ENCODE measurements around the gene KIF6. TPM values are rescaled to one million over a fixed set of nuclear protein-coding genes. Genes with fewer than 3 reads are reported as not detected.

KIF6 gene, protein sequence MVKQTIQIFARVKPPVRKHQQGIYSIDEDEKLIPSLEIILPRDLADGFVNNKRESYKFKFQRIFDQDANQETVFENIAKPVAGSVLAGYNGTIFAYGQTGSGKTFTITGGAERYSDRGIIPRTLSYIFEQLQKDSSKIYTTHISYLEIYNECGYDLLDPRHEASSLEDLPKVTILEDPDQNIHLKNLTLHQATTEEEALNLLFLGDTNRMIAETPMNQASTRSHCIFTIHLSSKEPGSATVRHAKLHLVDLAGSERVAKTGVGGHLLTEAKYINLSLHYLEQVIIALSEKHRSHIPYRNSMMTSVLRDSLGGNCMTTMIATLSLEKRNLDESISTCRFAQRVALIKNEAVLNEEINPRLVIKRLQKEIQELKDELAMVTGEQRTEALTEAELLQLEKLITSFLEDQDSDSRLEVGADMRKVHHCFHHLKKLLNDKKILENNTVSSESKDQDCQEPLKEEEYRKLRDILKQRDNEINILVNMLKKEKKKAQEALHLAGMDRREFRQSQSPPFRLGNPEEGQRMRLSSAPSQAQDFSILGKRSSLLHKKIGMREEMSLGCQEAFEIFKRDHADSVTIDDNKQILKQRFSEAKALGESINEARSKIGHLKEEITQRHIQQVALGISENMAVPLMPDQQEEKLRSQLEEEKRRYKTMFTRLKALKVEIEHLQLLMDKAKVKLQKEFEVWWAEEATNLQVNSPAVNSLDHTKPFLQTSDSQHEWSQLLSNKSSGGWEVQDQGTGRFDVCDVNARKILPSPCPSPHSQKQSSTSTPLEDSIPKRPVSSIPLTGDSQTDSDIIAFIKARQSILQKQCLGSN
- total RNA-seq: not detected

GRCh38 chr6:39724787-39725631 is at the start of gene KIF6:
TSS of gene KIF6 (minus strand) at chr6:39725408. CDS start at chr6:39725310, 98 bp downstream.
- Mint-ChIP-seq H3K27me3 (peaks cover 6% of the 10 kb centered on the region), H3K27ac (peak within 1 kb of the TSS; percentile 62), H3K4me3 (peak within 1 kb of the TSS; percentile 91), H3K36me3 (no peaks in the 10 kb centered on the region), H3K9me3 (no peaks in the 10 kb centered on the region), H3K4me1 (peaks cover 4% of the 10 kb centered on the region)
- DNase-seq: peak; percentile 78
- ATAC-seq (ENCODE audit: low read depth): peak; percentile 98
- POLR2A ChIA-PET: no interaction called here

DNA sequence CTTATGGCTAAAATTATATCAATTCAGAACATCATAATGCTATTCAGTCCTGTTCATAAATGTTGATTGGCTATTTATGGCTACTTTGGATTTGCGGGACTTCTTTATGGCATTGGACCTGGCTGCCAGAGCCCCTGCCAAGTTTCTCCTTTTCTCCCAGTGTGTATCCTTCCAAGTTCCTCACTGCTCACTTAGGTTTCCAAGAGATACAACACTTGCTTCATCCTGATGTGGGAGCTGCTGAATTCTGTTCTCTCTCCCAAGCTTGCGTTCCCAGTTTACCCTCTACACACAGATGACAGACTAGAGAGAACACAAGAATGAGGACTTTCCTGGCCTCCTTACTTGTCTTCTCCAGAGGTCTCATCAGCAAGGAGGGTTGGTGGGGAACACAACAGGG is 48.6 kb upstream of the KIF6 start:
- H3K27me3 Mint-ChIP-seq: peaks cover 8% of the 10 kb centered on the region
- no peak overlapping the region for H3K27ac Mint-ChIP-seq
- no peaks in the 10 kb centered on the region for H3K36me3 Mint-ChIP-seq
- H3K9me3 Mint-ChIP-seq: no peaks in the 10 kb centered on the region
- no peak overlapping the region for H3K4me3 Mint-ChIP-seq
- no peaks in the 10 kb centered on the region for H3K4me1 Mint-ChIP-seq
- DNase-seq (no peak), ATAC-seq (ENCODE audit: low read depth) (no peak)
- POLR2A ChIA-PET: no interaction called here

DNA sequence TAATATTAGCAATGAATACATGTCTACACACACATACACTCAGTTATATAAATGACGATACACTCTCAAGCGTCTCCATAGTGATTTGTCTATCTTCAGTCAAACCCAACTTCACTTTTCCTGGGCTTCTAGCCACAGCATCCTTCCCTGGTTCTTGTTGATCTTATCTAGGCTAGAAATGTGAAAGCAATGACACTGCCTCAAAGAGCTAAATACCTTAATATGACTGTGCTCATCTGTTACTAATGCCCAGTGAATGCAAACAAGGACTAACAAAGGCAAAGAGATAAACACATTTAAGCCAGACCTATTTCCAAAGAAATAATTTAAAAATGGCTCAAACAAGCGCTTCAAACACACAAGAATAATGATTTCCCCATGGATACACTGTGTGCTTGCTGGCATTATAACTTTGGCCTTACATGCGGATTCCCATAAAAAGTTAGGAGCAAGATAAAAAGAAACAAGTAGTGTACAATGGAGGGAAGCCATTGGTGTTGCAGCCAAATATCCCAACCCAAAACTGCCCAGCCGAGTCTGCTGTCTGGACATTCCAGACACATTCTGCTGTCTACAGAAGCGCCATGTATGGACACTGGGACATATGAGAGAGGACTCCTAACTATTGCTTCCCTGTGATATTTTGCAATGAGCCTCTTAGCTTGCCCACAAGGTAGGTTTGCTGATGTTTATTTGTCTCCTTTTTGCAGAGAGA is 47.5 kb upstream of the KIF6 start:
- Mint-ChIP-seq H3K36me3 (no peaks in the 10 kb centered on the region), H3K27me3 (peaks cover 6% of the 10 kb centered on the region), H3K27ac (no peak overlapping the region), H3K4me3 (no peak overlapping the region), H3K9me3 (no peaks in the 10 kb centered on the region), H3K4me1 (no peaks in the 10 kb centered on the region)
- DNase-seq (no peak), ATAC-seq (ENCODE audit: low read depth) (no peak)
- POLR2A ChIA-PET: no interaction called here

DNA sequence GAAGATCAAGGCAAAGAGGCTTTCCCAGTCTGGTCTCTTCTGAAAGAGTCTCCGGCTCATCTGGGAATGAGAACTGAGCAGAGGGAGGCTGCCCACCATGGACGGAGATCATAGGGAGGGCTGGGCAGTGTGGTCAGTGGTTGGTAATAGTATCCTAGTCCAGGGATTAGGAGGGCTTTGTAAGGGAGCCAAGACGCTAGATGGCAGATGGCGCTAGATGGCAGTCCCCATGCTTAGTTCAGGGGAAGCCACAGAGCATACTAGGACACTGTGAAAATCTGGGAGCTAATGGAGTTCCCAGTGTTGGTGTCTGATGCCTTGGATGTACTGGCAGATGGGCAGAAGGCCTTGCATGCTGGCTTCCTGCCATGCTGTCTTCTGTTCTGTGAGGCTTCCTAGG is 45.2 kb upstream of the KIF6 start:
- no peak overlapping the region for H3K27ac Mint-ChIP-seq

DNA sequence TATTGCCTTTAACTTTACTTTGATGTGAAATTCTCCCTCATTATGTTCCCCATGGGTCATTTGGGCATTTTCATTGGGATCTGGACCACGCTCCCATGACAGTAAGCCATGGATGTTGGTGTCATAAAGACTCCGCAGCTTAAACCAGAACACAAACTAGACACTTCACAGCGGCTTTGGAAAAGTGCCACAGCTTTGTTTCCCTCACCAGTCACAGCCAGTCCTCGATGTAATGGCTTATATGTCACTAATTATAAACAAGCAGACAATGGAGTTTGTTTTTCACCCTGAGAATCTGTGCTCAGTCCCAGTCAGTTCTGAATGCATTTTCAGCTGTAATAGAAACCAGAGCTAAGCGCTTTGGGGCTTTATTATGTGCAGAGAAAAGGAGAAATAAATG is 43.8 kb upstream of the KIF6 start:
- Mint-ChIP-seq H3K27ac (no peak overlapping the region), H3K4me1 (no peaks in the 10 kb centered on the region), H3K9me3 (no peaks in the 10 kb centered on the region), H3K27me3 (peaks cover 2% of the 10 kb centered on the region), H3K36me3 (no peaks in the 10 kb centered on the region), H3K4me3 (no peak overlapping the region)
- ATAC-seq (ENCODE audit: low read depth) (no peak), DNase-seq (no peak)
- POLR2A ChIA-PET: no interaction called here

More for the DNA sequence above, 45.2 kb upstream of the KIF6 start:
- Mint-ChIP-seq H3K4me1 (no peaks in the 10 kb centered on the region), H3K27me3 (peaks cover 3% of the 10 kb centered on the region), H3K4me3 (no peak overlapping the region), H3K9me3 (no peaks in the 10 kb centered on the region), H3K36me3 (no peaks in the 10 kb centered on the region)
- POLR2A ChIA-PET: no interaction called here
- ATAC-seq (ENCODE audit: low read depth) (no peak), DNase-seq (no peak)

GRCh38 chr6:39765508-39766065 is 40.4 kb upstream of the KIF6 start:
- Mint-ChIP-seq H3K36me3 (no peaks in the 10 kb centered on the region), H3K4me3 (no peak overlapping the region), H3K9me3 (no peaks in the 10 kb centered on the region), H3K4me1 (no peaks in the 10 kb centered on the region), H3K27me3 (peaks cover 5% of the 10 kb centered on the region), H3K27ac (no peak overlapping the region)
- no peak for ATAC-seq (ENCODE audit: low read depth)
- POLR2A ChIA-PET: no interaction called here
- no peak for DNase-seq

- Mint-ChIP-seq H3K27ac (no peak overlapping the region), H3K36me3 (no peaks in the 10 kb centered on the region), H3K4me3 (no peak overlapping the region), H3K27me3 (peaks cover 7% of the 10 kb centered on the region), H3K4me1 (no peaks in the 10 kb centered on the region), H3K9me3 (no peaks in the 10 kb centered on the region)
- POLR2A ChIA-PET: no interaction called here
- DNase-seq (no peak), ATAC-seq (ENCODE audit: low read depth) (no peak)
Measured at GRCh38 chr6:39760226-39760952, 35.2 kb upstream of the KIF6 start.

DNA sequence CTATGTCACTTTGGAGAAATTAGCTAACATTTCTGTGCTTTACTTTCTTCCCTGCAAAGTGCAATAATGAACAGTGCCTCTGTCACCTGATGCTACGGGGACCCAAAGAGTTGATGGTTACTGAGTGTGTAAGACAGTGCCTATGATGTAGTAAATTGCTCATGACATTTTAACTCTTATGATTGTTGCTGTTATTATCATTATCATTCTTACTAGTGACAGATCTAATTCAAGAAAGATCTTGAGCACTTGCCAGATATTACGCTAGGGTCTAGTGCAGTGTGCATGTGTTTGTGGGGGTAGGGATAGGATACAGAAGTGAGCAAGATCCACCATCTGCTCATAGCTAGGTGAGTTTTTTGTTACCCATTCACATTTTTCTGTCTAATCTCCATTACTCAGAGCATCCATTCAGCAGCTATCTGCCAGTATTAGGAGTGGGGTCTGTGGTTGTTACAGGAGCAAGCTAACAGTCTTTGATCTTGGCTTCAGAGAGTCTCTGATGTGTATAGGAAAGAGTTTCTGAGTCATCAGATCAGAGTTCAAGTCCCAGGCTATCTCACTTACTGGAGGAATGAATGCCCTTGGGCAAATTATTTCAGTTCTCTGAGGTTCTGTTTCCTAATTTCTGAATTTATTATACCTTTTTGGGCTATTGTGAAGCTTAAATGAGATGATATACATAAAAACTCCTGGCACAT is 33.8 kb upstream of the KIF6 start:
- Mint-ChIP-seq H3K4me1 (no peaks in the 10 kb centered on the region), H3K27ac (no peak overlapping the region), H3K9me3 (no peaks in the 10 kb centered on the region), H3K36me3 (no peaks in the 10 kb centered on the region), H3K4me3 (no peak overlapping the region), H3K27me3 (peaks cover 5% of the 10 kb centered on the region)
- no peak for DNase-seq
- POLR2A ChIA-PET: no interaction called here
- no peak for ATAC-seq (ENCODE audit: low read depth)

- Mint-ChIP-seq H3K4me1 (peaks cover 2% of the 10 kb centered on the region), H3K9me3 (peaks cover 1% of the 10 kb centered on the region), H3K36me3 (no peaks in the 10 kb centered on the region), H3K27me3 (peaks cover 5% of the 10 kb centered on the region), H3K4me3 (no peak overlapping the region), H3K27ac (no peak overlapping the region)
- ATAC-seq (ENCODE audit: low read depth) (no peak), DNase-seq (no peak)
- POLR2A ChIA-PET: interaction anchor here (0.6 kb wide), 1 partner anchor 40 kb away, joined by 6 read pairs; no protein-coding TSS in a partner anchor
Measured at GRCh38 chr6:39756582-39756981, 31.4 kb upstream of the KIF6 start.

- peaks cover 2% of the 10 kb centered on the region for H3K4me1 Mint-ChIP-seq
- peaks cover 5% of the 10 kb centered on the region for H3K27me3 Mint-ChIP-seq
- peaks cover 1% of the 10 kb centered on the region for H3K9me3 Mint-ChIP-seq
- no peak overlapping the region for H3K4me3 Mint-ChIP-seq
- ATAC-seq (ENCODE audit: low read depth) (no peak), DNase-seq (no peak)
- no peaks in the 10 kb centered on the region for H3K36me3 Mint-ChIP-seq
- POLR2A ChIA-PET: no interaction called here
- H3K27ac Mint-ChIP-seq: no peak overlapping the region
Measured at GRCh38 chr6:39755231-39755630, 30.0 kb upstream of the KIF6 start.

GRCh38 chr6:39754514-39755115 is 29.4 kb upstream of the KIF6 start:
- no peak for ATAC-seq (ENCODE audit: low read depth)
- Mint-ChIP-seq H3K27ac (no peak overlapping the region), H3K4me1 (peaks cover 2% of the 10 kb centered on the region), H3K36me3 (no peaks in the 10 kb centered on the region), H3K9me3 (peaks cover 1% of the 10 kb centered on the region), H3K27me3 (peaks cover 5% of the 10 kb centered on the region), H3K4me3 (no peak overlapping the region)
- DNase-seq: no peak
- POLR2A ChIA-PET: no interaction called here

All from activated naive CD8-positive, alpha-beta T cell treated with anti-CD3 and anti-CD28 coated beads, Interleukin-2, amount 10 ng/mL, durations not matched to agents 7 days and 5 days (primary cell).